NCI-H1436 treated with DMSO at 0.1 percent for 48 hours (cell line): ENCODE data around the gene PHF5A.
"Not testable (repeated sequence)": the region's sequence is repeated elsewhere in the genome, so short reads cannot be mapped to it uniquely, and the experiment has no call there.

ENCODE experiments used
- DNase-seq: peaks from one replicate; lab custom pipeline; 2025; lab: John Stamatoyannopoulos, UW

PHF5A gene

DNA sequence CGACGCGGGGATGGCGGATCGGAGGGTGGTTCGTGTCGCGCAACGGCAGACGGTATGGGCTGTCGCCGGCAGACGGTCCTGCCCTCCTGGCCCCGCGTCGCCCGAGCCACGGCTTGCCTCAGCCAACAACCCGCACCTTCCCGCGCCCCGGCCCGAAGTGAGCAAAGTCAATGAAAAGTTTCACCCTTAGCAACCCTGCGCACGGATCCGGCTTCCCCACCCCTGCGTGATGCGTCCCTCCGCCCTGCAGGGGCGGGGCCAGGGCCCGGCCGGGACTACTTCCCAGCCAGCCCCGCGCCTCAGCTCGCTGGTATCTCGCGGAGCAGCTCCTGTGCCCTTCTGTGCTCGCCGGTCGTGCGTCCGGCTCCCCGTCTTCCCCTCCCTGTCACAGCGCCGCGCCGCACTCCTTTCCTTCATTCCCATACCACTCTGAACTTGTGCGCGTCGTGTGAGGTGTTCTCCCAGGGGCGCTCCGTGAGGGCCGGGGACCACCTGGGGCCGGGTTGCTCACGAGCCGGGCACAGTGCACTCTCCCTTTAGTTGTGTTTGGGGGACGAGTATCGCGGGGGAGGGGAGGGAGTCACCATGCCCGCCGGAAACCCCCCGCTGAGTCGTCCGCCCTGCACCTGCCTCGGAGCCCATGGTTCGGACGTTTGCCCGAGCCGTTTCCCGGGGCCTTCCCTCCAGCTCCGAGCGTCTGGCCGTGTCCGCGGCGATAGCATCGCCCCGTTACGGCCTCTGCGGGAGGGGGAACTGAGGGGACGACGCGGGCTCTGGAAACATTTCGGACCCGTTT lies 21.7 kb downstream of the PHF5A start, which contains the start of gene TOB2:
Gene TOB2, minus strand, starts transcription at position 163 of the 796 bp plus-strand sequence. CDS start 9,456 bp downstream, outside the sequence.
- peak; percentile 63 for DNase-seq

DNA sequence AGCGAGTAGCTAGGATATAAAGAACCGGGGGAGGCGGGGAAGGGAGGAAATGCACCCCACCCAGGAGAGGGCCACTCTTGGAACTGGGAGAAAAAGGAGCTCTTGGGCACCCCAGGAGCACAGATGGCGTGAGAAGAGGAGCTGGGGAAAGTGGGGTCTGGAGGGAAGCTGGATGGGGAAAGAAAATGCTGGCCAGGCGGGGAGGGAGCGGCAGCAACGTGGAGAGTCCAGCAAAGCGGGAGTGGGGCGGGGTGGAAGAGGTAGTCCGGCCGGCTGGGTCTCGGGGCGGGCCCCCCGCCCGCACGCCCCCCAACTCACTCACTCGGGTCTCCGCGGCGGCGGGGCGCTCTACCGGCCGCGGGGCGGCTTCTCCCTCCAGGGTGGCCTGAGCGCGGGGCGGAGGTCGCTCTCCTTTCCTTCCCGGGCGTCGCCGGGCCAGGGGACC lies 22.4 kb downstream of the PHF5A start:
- DNase-seq, result no peak

DNA sequence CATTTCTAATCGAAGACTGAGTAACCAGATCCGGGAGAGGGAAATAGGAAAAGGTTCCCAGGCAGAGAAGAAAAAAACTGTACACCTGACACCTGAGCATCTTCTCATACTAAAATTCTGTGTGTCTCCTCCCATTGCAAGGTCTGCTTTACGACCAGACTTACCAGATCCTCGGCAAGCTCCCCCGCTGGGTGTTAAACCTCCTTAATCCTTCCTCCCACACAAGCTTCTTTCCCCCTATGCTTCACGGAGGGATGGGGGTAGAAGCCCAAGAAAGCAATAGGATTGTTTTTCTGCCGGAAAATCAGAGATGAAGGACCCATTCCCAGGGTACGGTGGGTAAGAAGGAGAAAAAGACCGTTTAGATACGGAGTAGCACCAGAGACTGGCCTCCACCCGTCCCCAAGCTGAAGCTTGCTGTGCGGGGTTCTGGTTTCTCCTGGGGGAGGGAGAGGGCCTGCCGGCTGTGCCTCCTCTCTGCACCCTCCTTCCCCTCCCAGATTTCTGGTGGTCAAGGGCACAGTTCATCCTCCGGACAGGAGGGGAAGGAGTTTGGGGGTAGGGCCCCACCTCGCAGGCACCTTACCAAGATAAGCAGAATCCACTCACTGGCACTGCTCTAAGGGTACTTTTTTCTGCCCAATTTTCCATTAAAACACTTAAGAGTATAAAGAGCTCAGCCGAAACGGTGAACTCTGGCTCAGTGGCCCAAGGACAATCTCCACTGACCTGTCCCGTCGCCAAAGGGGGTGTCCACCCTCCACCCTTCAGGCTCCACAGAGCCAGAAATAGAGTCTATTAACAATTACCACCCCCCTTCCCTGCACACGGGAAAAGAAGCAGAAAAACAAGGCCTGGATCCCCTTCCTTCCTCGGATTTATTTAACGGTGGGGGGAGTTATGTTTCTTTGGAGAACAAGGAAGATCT lies 23.1 kb downstream of the PHF5A start:
- DNase-seq, result no peak

DNA sequence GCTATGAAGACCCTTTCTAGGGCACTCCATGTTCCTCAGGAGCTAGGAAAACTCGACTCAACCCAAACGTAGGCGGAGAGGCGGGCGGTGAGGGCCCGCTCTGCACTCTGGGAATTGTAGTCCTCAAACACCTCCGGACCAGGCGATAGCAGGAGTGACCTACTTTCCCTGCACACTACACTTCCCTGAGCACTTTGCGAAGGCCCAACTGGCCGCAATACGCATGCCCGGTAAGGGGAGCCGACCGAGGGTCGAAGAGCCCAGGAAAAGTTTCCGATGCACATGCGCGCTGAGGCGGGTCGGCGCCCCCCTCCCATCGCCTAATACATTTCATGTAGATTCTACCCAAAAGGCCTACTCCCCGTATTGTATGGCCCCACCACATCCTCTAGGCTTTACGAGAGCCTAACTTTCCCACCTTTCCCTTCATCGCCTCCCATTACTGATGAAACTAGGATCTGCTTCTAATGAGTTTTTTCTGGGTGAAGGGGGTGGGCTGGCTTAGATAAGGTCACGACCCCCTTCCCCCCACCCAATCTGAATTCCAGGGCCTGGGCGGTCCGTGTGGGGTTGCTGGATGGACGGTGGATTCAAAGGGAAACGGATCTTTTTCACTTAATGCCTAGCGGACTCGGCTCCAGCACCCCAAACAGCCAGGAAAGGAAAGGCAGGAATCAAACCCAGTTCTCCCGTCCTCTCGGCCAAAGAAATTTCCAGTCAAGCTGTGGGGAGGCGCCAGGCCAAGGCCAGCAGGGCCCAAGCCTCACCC lies 23.9 kb downstream of the PHF5A start:
- DNase-seq, result peak; percentile 86

DNA sequence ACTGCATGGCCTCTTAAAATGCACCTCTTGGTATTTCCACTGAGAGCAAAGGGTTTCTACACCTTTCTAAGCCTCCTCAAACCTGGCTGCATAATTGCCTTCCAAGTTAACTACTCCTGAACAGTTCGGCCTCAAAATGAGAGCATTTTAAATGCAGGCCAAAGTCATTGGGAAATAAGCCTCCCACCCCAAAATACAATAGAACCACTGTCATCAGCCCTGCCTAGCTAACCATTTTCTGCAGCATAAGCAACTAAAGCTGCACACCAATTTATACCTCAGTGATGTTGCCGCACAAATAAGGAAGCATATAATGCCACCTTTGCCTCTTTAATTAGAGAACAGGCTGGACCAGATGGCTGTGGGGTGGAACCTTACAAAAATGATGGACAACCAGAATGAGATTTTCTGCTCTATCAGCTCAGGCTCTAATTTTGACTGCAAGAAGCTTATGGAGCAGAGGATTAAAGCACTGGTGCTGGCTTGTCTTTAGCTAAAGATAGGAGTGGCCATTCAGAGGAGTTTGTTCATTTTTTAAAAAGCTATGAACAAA lies 26.2 kb downstream of the PHF5A start:
- DNase-seq, result no peak

DNA sequence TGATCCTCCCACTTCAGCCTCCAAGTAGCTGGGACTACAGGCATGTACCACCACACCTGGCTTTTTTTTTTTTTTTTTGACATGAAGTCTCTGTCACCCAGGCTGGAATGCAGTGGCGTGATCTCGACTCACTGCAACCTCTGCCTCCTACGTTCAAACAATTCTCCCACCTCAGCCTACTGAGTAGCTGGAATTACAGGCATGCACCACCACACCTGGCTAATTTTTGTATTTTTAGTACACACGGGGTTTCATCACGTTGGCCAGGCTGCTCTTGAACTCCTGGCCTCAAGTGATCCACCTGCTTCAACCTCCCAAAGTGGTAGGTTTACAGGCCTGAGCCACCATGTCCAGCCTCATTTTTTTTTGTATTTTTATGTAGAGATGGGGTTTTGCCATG lies 28.0 kb downstream of the PHF5A start:
- not testable (repeated sequence) for DNase-seq

DNA sequence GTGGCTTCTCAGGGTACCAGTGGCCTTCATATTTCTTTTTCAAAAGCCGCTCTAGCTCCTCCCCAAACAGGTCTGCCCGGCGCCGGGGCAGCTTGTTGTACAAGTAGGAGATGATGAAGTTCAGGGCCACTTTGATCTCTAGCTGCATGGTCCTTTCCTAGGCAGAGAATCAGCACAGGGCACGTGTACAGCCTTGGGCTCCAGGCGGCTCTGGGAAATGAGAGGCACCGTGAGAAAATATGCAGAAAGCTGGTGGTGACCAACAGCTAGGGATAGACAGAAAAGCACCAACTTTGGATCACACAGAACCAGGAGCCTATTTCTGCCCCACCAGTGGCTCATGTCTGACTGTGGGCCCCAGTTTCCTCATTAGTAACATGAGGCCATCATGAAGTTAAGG lies 31.3 kb downstream of the PHF5A start:
- no peak for DNase-seq

DNA sequence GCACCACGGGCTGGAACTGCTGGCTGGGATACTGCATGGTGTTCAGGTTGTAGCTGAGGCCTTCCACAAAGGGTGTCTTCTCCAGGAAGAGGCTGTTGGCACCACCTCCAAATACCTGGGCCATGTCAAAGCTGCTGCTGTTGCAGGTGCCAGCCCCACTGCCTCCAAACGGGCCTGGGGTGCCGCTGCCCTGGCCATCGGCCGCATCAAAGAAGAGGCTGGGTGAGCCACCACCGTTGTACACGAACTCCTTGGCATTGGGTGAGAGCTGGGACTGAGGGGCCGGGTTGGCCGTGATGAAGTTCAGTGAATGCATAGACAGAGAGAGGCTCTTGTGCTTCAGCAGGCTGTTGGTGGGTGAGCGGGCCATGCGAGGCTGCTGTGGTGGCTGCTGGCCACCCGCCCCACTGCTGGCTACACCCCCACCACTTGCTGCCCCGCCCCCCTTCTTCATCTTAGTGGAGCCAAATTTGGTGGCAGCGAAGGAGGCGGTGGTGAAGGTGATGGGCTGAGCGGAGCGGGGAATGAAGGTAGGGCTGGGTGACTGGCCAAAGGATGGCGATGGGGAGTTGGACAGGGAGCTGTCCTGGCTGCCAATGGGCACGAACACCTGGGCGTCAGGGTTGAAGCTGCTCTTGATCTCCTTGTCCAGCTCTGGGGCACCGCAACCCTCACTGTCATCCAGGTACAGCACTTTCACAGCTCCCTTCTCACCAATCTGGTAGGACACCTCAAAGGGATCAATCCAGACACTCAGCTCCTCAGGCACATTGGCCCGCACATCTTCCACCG lies 32.0 kb downstream of the PHF5A start:
- no peak for DNase-seq

DNA sequence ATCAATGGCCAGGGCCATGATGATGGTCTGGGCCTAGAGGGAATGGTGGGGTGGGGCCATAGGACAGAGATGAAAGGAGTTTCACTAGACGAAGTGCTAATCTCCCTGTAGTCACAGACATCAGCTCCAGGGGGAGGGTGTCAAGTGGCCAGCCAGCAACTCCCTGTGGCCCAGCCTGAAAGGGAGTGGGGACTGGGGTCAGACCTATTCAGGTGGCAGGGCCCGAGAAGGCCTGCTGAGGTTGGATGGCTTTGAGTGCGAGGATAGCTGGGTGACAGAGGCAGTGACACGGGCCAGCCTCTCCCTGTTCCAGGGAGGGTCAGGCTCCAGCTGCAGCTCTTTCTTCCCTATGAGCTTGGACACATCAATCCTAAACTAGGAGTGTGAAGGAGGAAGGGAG lies 32.9 kb downstream of the PHF5A start:
- no peak for DNase-seq

DNA sequence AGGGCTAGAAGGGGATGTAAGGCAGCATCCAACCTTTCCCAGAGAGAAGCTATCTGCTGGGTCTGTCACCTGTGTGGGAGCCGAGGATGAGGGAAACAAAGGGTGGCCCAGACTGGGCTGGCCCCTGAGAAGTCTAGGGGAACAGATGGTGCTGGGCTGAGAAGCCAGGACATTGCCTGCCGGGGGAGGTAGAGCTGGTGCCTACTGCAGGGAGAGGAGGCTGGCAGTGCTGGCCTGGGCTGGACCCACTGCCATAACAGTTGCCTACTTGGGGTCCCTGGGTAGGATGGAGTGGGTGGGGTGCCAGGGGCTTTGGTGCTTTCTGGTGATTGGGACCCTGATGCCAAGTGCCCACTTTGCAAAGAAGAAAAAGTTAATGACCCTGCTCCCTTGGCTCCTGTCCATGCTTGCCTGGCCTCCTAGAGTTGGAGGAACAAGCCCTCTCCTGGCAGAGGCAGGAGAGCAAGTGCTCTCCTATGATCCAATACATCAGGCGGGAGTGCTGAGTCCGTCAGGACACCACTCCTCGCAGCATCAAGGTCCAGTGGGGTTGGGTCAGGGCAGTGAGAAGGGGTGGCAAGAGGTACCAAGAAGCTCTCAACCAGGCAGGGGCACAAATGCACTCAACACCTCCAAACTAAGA lies 34.0 kb downstream of the PHF5A start:
- not testable (repeated sequence) for DNase-seq

DNA sequence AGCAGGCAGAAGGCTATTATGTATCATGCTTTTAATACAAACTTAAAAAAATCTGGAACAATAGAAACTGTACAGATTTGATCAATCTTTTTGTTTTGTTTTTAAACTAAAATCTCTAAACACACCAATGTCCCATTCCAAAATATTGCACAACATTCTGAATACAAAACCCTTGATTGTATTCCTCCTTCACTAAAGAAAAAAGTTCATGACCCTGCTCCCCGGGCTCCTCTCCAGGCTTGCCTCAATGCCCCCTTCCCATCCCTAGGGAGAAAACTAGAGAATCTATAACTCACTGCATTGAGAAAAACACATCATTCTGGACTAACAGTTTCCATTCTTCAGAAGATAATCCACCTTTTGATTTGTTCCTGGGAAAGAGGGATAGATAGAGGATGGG lies 35.0 kb downstream of the PHF5A start:
- DNase-seq, result not testable (repeated sequence)

DNA sequence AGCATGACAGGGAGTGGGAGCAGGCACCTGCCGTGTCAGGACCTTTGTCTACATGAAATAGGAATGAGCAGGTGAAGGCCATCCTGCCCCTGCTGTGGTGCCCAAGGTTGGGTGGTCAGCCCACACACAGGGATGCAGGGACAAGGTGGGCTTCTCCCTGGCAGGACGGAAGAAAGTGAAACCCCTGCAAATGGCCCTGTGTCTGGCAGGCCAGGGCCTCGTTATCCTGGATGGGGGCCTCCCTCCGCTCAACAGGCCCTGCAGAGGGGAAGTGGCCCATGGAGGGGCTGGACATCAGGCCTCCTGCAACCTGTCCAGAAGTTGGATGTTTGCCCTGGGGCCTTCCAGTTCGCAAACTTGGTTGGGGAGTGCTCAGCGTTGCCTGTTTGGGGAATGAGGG lies 36.8 kb downstream of the PHF5A start:
- DNase-seq, result no peak

DNA sequence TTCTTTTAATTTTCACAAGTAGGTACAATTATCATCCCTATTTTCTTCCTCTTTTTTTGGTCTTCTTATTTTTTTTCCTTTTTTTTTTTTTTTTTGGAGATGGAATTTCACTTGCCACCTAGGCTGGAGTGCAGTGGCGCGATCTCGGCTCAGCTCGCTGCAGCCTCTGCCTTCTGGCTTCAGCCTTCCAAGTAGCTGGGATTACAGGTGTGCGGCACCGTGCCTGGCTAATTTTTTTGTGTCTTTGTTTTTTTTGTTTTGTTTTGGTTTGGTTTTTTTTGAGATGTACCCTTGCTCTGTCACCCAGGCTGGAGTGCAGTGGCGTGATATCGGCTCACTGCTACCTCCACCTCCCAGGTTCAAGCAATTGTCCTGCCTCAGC lies 38.5 kb downstream of the PHF5A start:
- DNase-seq, result no peak

DNA sequence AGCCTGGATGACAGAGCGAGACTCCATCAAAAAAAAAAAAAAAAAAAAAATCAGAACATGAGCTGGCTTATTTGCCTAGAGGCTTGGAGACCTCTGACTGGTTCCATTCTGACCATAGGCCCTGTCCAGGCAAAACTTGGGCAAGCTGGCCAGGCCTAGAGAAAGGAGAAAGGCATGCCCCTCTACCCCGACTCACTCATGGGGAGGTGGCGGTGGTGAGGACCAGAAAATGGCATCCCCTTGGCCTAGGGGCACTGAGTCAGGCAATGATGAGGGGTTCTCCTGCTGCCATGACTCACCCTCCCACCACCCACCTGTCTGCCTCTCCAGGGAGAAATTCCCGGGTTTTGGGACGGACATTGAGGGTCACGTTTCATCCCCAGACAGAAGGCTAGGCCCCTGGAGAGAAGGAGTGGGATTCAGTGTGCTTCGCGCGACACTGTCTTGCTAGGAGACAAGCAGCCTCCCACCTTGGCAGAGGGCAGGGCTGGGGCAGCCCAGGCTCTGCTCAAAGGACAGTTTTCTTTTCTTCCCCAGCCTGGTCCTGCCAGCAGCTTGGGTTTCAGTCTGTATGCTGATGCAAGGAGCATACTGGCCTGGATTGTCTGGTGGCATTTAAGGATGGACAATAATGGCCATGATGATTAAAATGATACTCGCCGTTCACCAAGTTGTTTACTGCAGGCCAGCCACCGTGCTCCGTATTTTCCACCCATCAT lies 39.1 kb downstream of the PHF5A start:
- no peak for DNase-seq

DNA sequence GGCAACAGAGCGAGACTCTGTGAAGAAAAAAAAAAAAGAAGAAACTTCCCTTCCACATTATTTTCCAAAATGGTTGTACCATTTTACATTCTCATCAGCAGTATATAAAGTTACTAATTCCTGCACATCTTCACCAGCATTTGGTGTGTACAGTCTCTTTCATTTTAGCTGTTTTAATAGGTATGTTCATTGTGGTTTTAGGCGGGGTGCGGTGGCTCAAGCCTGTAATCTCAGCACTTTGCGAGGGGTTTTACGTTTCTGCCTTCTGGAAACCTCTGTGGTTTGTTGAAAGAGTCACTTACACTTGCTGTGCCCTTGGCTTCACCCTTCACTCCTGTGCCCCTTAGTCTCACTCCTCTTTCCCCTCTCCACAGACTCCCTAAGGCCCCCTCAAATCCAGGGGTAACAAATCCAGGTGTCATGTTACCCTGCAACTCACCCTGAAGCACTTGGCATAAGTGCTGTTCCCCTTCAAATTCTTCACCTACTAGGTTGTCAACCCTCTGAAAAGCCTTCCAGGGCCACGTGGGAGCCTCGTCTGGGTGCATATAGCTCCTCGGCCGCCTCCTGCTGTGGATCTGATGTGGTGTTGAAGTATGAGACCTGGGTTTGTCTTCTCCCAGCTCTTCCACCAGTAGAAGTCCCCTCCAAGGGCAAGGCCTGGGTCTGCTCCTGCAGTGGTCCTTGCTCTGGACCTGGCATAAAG lies 42.7 kb downstream of the PHF5A start:
- DNase-seq, result no peak

DNA sequence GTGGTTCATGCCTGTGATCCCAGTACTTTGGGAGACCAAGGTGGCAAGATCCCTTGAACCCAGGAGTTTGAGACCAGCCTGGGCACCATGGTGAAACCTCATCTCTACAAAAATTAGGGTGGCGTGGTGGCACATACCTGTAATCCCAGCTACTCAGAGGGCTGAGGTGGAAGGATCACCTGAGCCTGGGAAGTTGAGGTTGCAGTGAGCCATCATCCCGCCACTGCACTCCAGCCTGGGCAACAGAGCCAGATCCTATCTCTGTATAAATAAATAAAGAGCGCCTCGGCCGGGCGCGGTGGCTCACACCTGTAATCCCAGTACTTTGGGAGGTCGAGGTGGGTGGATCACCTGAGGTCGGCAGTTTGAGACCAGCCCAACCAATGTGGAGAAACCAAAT lies 49.8 kb downstream of the PHF5A start:
- no peak for DNase-seq

DNA sequence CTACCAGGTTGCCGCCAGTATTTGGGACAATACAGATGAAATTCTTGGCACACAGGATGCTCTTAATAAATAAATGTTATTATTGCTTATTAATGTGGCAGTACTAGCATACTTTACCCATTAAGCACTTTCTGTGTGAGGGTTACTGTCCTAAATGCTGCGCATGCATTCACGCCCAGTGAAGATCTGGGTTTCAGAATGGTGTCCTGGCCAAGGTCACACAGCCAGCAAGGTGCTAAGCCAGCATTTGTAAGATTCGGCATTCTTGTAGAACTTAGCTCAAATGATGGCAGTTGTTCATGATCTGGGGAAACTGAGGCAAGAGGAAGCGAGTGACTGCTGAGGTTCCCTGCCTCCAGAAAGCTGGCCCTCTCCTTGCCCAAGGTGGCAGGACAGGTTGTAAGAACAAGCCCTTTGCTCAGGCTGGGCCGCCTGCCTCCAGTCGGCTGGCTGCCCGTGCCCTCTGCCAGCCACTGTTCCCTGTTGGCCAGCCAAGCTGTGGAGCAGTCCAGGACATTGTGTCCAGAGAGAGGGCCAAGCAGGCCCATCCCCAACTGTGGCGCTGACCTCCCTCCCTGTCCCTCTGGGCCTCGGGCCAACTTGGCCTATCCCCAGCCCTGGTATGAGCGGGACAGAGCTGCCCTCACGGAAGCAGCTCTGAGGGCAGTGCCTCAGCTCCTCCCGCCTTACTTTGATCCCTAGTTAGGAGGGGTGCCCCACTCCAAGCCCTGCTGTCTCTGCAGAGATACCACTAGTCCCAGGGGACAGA lies 50.7 kb downstream of the PHF5A start:
- no peak for DNase-seq

DNA sequence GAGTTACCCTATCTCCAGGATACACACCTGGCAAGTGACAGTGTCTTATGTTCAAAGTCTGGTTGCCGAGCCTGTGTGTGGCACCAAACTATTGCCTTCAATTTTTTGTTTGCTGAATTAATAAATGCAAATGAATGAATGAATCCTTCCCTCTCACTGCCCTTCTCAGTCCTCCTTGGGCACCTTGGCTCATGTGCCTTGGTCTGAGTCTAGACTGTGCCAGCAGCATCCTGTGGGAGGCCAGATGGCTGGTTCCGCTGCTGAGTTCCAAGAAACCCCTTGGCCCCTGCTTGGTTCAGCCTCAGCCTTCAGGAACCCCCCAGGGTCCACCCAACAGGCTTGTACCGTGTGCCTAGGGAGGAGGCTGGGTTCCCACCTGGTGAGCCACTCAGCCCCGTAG lies 52.9 kb downstream of the PHF5A start:
- DNase-seq, result no peak
